COLO829 (cell line): ENCODE results near the gene HSPA1L.
A peak's percentile ranks its signal among the peaks of the same experiment; 100 is the strongest.

Source experiments
- DNase-seq: peaks from one replicate; pipeline ENCODE4 v3.0.0; 2012; ENCODE audit warnings: low spot score

The HSPA1L gene

GRCh38 chr6:31781244-31782125, 33.6 kb downstream of the HSPA1L start:
- no peak for DNase-seq

- DNase-seq: no peak
These were observed 34.4 kb downstream of the HSPA1L start for GRCh38 chr6:31780507-31781243.

GRCh38 chr6:31779908-31780307, 35.2 kb downstream of the HSPA1L start:
- no peak for DNase-seq

- no peak for DNase-seq
These were observed 35.8 kb downstream of the HSPA1L start for GRCh38 chr6:31778999-31779885.

- DNase-seq: no peak
These were observed 36.9 kb downstream of the HSPA1L start for GRCh38 chr6:31778193-31778592.

GRCh38 chr6:31777667-31778050, 37.4 kb downstream of the HSPA1L start:
- DNase-seq: no peak

GRCh38 chr6:31776989-31777666, 38.0 kb downstream of the HSPA1L start, which contains the start of gene VWA7:
Gene VWA7, minus strand, starts transcription at chr6:31777328. Its CDS starts 549 bp downstream, at chr6:31776779.
- peak; percentile 59 for DNase-seq

- DNase-seq: no peak
These were observed 38.5 kb downstream of the HSPA1L start for GRCh38 chr6:31776485-31776988.

- DNase-seq: no peak
These were observed 39.2 kb downstream of the HSPA1L start for GRCh38 chr6:31775633-31776484.

GRCh38 chr6:31775184-31775583, 39.9 kb downstream of the HSPA1L start:
- no peak for DNase-seq

GRCh38 chr6:31771992-31772358, 43.1 kb downstream of the HSPA1L start:
- DNase-seq: peak; percentile 74

GRCh38 chr6:31770860-31771259, 44.2 kb downstream of the HSPA1L start:
- no peak for DNase-seq

- peak; percentile 95 for DNase-seq
These were observed 45.3 kb downstream of the HSPA1L start for GRCh38 chr6:31769684-31770371.

GRCh38 chr6:31768363-31769257, 46.5 kb downstream of the HSPA1L start:
- no peak for DNase-seq

- no peak for DNase-seq
These were observed 47.9 kb downstream of the HSPA1L start for GRCh38 chr6:31767096-31767645.

GRCh38 chr6:31765910-31766794, 48.9 kb downstream of the HSPA1L start:
- DNase-seq: no peak

GRCh38 chr6:31765559-31765909, 49.5 kb downstream of the HSPA1L start:
- DNase-seq: no peak

- DNase-seq: no peak
These were observed 50.9 kb downstream of the HSPA1L start for GRCh38 chr6:31764198-31764597.
